Hair follicular keratinocyte (primary cell): ENCODE measurements around the gene DYRK3. TPM values are rescaled to one million over a fixed set of nuclear protein-coding genes. Genes with fewer than 3 reads are reported as not detected.

Experiments
- total RNA-seq: library from RNA; depleted of rRNA; stranded (reverse); fragments of >200 nt; gene quantifications from 2 replicates; pipeline ENCODE4 v1.2.3, GENCODE V29; 2015

Gene DYRK3
- total RNA-seq: 27.1 and 27.3 TPM in 2 replicates

GRCh38 chr1:206635080-206635977 lies at the start of gene DYRK3:
DYRK3 (plus strand) TSS chr1:206635536; CDS start chr1:206635704, 168 bp downstream.

GRCh38 chr1:206612129-206612876 lies 23.0 kb upstream of the DYRK3 start, which contains the start of gene EIF2D:
EIF2D (minus strand) TSS chr1:206612465; CDS start chr1:206612342, 123 bp downstream.

GRCh38 chr1:206684478-206685333 lies 49.4 kb downstream of the DYRK3 start, which contains the start of gene MAPKAPK2:
MAPKAPK2 (plus strand) TSS chr1:206684905; CDS start chr1:206685230, 325 bp downstream.

Other genes with a start within 250 kb of the DYRK3 start
- 11.7 and 12.8 TPM in 2 replicates for gene IKBKE, start 165.1 kb upstream of the DYRK3 start, total RNA-seq
- gene RASSF5, start 128.0 kb upstream of the DYRK3 start, total RNA-seq: 1.5 and 3.0 TPM in 2 replicates
- 50.8 and 57.9 TPM in 2 replicates for gene EIF2D, start 23.1 kb upstream of the DYRK3 start, total RNA-seq
- gene MAPKAPK2, start 49.4 kb downstream of the DYRK3 start, total RNA-seq: 45.4 and 48.1 TPM in 2 replicates
- gene IL19, start 135.2 kb downstream of the DYRK3 start, total RNA-seq: not detected in 2 replicates
- gene IL10, start 137.0 kb downstream of the DYRK3 start, total RNA-seq: not detected in 2 replicates
- 5.0 and 13.7 TPM in 2 replicates for gene IL20, start 230.1 kb downstream of the DYRK3 start, total RNA-seq